HepG2 (cell line): ENCODE data around the gene TIPRL. TPM values are rescaled to one million over a fixed set of nuclear protein-coding genes. Genes with fewer than 3 reads are reported as not detected.

Source experiments
- CEBPG ChIP-seq: IDR thresholded peaks from 2 replicates; pipeline ENCODE4 v1.6.1; 2016
- DNMT3B ChIP-seq: conservative IDR thresholded peaks from 2 replicates; pipeline ENCODE4 v1.6.1; 2016; ENCODE audit warnings: missing biosample characterization, control low read depth
- ETV6 ChIP-seq: sonication (generic); formaldehyde crosslinking; conservative IDR thresholded peaks from 2 replicates; pipeline ENCODE4 v1.4.0; 2020; ENCODE audit warnings: missing genetic modification reagents
- GATAD2A ChIP-seq: IDR thresholded peaks from 2 replicates; pipeline ENCODE4 v1.6.1; 2016
- GTF2F1 ChIP-seq: fragments of 150-350 bp; IDR thresholded peaks from 2 replicates; pipeline ENCODE4 v1.6.1; 2014; ENCODE audit warnings: low read length
- MAFG ChIP-seq: sonication (generic); formaldehyde crosslinking; IDR thresholded peaks from 2 replicates; pipeline ENCODE4 v1.5.1; 2020; ENCODE audit warnings: mild to moderate bottlenecking, missing genetic modification reagents
- RELA ChIP-seq: sonication (generic); formaldehyde crosslinking; IDR thresholded peaks from 2 replicates; pipeline ENCODE4 v1.4.0; 2020; ENCODE audit warnings: missing genetic modification reagents
- RNF2 ChIP-seq: fragments of 450-650 bp; conservative IDR thresholded peaks from 2 replicates; pipeline ENCODE4 v1.6.1; 2016; ENCODE audit warnings: low read depth
- SMARCC2 ChIP-seq: fragments of 450-650 bp; IDR thresholded peaks from 2 replicates; pipeline ENCODE4 v1.6.1; 2017; ENCODE audit warnings: antibody characterized with exemption, mild to moderate bottlenecking
- SMC3 ChIP-seq: IDR thresholded peaks from 2 replicates; pipeline ENCODE4 v1.6.1; 2011; ENCODE audit warnings: low read length, improper control_type of control experiment
- TP53 ChIP-seq: sonication (generic); formaldehyde crosslinking; conservative IDR thresholded peaks from 2 replicates; pipeline ENCODE4 v1.4.0; 2020; ENCODE audit warnings: missing genetic modification reagents
- ZNF367 ChIP-seq: sonication (generic); formaldehyde crosslinking; IDR thresholded peaks from 2 replicates; pipeline ENCODE4 v1.4.0; 2020; ENCODE audit warnings: missing genetic modification reagents, borderline replicate concordance
- ZNF44 ChIP-seq: sonication (generic); formaldehyde crosslinking; IDR thresholded peaks from 2 replicates; pipeline ENCODE4 v1.5.1; 2020; ENCODE audit warnings: mild to moderate bottlenecking, missing genetic modification reagents
- ZNF484 ChIP-seq: sonication (generic); formaldehyde crosslinking; IDR thresholded peaks from 2 replicates; pipeline ENCODE4 v1.5.1; 2020; ENCODE audit warnings: mild to moderate bottlenecking, low read depth, missing genetic modification reagents, borderline replicate concordance
- ZNF558 ChIP-seq: sonication (generic); formaldehyde crosslinking; IDR thresholded peaks from 2 replicates; pipeline ENCODE4 v1.9.0; 2022; ENCODE audit warnings: mild to moderate bottlenecking, missing genetic modification reagents, borderline replicate concordance
- ZNF619 ChIP-seq: sonication (generic); formaldehyde crosslinking; IDR thresholded peaks from 2 replicates; pipeline ENCODE4 v1.4.0; 2020; ENCODE audit warnings: mild to moderate bottlenecking, missing genetic modification reagents
- ZNF629 ChIP-seq: sonication (generic); formaldehyde crosslinking; conservative IDR thresholded peaks from 2 replicates; pipeline ENCODE4 v1.5.0; 2020; ENCODE audit warnings: missing genetic modification reagents
- ZNF720 ChIP-seq: sonication (generic); formaldehyde crosslinking; IDR thresholded peaks from 2 replicates; pipeline ENCODE4 v1.4.0; 2020; ENCODE audit warnings: missing genetic modification reagents
- ZSCAN21 ChIP-seq: sonication (generic); formaldehyde crosslinking; IDR thresholded peaks from 2 replicates; pipeline ENCODE4 v1.8.0; 2022; ENCODE audit warnings: mild to moderate bottlenecking, missing genetic modification reagents, moderate library complexity, borderline replicate concordance
- polyA plus RNA-seq, 8 experiments: library from polyadenylated mRNA; depleted of rRNA in 3 of 8; stranded (reverse) in 7 of 8; unstranded in 1 of 8; fragments of >200 nt; fragmentation: Illumina TruSeq in 4 of 8; extraction: Trizol in 4 of 8; gene quantifications; 2 replicates each; pipeline versions ENCODE4 v1.2.1 to v1.2.3, GENCODE V29; 2011 to 2016; ENCODE audit warnings: low read depth in 4 of 8, missing spikeins in 1 of 8, mixed read lengths in 1 of 8; ENCODE audit not compliant: insufficient read depth in 1 of 8
- total RNA-seq, 5 experiments: library from RNA; depleted of rRNA; stranded (reverse); fragments of >200 nt; fragmentation: Illumina TruSeq; extraction: Trizol; gene quantifications; 2 replicates each; pipeline ENCODE4 v1.2.3, GENCODE V29; 2016; ENCODE audit warnings: low read depth in 1 of 5
- TF ChIP-seq, protein P1 (sequence below): sonication (generic); formaldehyde crosslinking; IDR thresholded peaks from 2 replicates; pipeline ENCODE4 v1.5.0; 2020; ENCODE audit warnings: missing genetic modification reagents
- TF ChIP-seq, protein P2 (sequence below): sonication (generic); formaldehyde crosslinking; IDR thresholded peaks from 2 replicates; pipeline ENCODE4 v1.8.0; 2022; ENCODE audit warnings: missing genetic modification reagents, mild to moderate bottlenecking, moderate library complexity, borderline replicate concordance
- TF ChIP-seq, protein P3 (sequence below): sonication (generic); formaldehyde crosslinking; conservative IDR thresholded peaks from 2 replicates; pipeline ENCODE4 v1.8.0; 2022; ENCODE audit warnings: missing genetic modification reagents
- TF ChIP-seq, protein P4 (sequence below): sonication (generic); formaldehyde crosslinking; IDR thresholded peaks from 2 replicates; pipeline ENCODE4 v1.5.0; 2020; ENCODE audit warnings: mild to moderate bottlenecking, missing genetic modification reagents, borderline replicate concordance
- TF ChIP-seq, protein P5 (sequence below): IDR thresholded peaks from 2 replicates; pipeline ENCODE4 v1.6.1; 2016; ENCODE audit warnings: missing genetic modification reagents, missing compliant biosample characterization

TIPRL gene
- total and polyA plus RNA-seq, 2 of the 13 experiments (the other 11 are each of a cell fraction or from before 2014, with no cell fraction given): 10.1 to 22.8 TPM

DNA sequence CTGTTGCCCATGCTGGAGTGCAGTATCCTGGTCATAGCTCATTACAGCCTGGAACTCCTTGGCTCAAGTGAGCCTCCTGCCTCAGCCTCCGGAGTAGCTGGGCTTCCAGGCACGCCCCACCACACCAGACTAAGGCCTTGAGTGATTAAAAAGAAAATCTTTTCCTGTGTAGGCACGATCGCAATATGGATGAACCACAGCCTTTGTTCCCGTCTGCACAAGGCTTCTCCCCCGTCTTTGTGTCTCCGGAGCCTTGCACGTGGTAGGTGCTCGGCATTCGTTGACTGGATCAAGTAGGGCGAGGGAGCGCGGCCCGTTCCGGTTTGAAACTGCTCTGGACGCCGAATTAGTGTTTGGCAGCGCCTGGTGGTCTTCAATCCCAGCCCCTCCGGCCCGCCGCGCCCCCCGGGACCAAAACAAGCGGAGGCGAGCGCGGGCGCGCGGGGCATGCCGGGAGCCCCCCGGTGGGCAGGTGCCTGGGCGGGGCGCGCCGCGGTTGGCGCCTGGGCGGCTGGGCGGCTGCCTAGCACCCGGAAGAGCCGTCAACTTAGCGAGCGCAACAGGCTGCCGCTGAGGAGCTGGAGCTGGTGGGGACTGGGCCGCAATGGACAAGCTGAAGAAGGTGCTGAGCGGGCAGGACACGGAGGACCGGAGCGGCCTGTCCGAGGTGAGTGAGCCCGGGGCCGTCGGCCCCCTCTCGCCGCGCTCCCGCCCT, 46.9 kb downstream of the TIPRL start, which contains the start of gene SFT2D2 (continued):
- TF ChIP-seq ZNF484 (CRISPR knock-in tag): peak; percentile 59; the same call in 1 of the 2 replicates
- 0 out of 2 replicates have a peak, but pooled peaks have one; percentile 17 for TF ChIP-seq ETV6 (CRISPR knock-in tag)
- 0 out of 2 replicates have a peak, but pooled peaks have one; percentile 24 for TF ChIP-seq RELA
- TF ChIP-seq SMARCC2: no peak
- no peak for TF ChIP-seq ZNF720
- TF ChIP-seq, protein P1, sequence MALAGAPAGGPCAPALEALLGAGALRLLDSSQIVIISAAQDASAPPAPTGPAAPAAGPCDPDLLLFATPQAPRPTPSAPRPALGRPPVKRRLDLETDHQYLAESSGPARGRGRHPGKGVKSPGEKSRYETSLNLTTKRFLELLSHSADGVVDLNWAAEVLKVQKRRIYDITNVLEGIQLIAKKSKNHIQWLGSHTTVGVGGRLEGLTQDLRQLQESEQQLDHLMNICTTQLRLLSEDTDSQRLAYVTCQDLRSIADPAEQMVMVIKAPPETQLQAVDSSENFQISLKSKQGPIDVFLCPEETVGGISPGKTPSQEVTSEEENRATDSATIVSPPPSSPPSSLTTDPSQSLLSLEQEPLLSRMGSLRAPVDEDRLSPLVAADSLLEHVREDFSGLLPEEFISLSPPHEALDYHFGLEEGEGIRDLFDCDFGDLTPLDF (CRISPR knock-in tag): peak; percentile 54
- peak; percentile 91 for TF ChIP-seq ZSCAN21 (CRISPR knock-in tag)
- TF ChIP-seq RNF2: peak; percentile 100
- TF ChIP-seq GATAD2A (CRISPR knock-in tag): peak; percentile 33; the same call in 1 of the 2 replicates
- peak; percentile 35; the same call in 1 of the 2 replicates for TF ChIP-seq TP53
- no peak for TF ChIP-seq CEBPG (CRISPR knock-in tag)
- TF ChIP-seq ZNF367: peak; percentile 44; the same call in 1 of the 2 replicates
- TF ChIP-seq, protein P2, sequence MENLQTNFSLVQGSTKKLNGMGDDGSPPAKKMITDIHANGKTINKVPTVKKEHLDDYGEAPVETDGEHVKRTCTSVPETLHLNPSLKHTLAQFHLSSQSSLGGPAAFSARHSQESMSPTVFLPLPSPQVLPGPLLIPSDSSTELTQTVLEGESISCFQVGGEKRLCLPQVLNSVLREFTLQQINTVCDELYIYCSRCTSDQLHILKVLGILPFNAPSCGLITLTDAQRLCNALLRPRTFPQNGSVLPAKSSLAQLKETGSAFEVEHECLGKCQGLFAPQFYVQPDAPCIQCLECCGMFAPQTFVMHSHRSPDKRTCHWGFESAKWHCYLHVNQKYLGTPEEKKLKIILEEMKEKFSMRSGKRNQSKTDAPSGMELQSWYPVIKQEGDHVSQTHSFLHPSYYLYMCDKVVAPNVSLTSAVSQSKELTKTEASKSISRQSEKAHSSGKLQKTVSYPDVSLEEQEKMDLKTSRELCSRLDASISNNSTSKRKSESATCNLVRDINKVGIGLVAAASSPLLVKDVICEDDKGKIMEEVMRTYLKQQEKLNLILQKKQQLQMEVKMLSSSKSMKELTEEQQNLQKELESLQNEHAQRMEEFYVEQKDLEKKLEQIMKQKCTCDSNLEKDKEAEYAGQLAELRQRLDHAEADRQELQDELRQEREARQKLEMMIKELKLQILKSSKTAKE (CRISPR knock-in tag): peak; percentile 49; the same call in 1 of the 2 replicates
- TF ChIP-seq, protein P3, sequence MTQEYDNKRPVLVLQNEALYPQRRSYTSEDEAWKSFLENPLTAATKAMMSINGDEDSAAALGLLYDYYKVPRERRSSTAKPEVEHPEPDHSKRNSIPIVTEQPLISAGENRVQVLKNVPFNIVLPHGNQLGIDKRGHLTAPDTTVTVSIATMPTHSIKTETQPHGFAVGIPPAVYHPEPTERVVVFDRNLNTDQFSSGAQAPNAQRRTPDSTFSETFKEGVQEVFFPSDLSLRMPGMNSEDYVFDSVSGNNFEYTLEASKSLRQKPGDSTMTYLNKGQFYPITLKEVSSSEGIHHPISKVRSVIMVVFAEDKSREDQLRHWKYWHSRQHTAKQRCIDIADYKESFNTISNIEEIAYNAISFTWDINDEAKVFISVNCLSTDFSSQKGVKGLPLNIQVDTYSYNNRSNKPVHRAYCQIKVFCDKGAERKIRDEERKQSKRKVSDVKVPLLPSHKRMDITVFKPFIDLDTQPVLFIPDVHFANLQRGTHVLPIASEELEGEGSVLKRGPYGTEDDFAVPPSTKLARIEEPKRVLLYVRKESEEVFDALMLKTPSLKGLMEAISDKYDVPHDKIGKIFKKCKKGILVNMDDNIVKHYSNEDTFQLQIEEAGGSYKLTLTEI (CRISPR knock-in tag): no peak
- no peak for TF ChIP-seq ZNF619 (CRISPR knock-in tag)
- TF ChIP-seq ZNF44 (CRISPR knock-in tag): no peak
- TF ChIP-seq MAFG (CRISPR knock-in tag): no peak
- TF ChIP-seq, protein P4, sequence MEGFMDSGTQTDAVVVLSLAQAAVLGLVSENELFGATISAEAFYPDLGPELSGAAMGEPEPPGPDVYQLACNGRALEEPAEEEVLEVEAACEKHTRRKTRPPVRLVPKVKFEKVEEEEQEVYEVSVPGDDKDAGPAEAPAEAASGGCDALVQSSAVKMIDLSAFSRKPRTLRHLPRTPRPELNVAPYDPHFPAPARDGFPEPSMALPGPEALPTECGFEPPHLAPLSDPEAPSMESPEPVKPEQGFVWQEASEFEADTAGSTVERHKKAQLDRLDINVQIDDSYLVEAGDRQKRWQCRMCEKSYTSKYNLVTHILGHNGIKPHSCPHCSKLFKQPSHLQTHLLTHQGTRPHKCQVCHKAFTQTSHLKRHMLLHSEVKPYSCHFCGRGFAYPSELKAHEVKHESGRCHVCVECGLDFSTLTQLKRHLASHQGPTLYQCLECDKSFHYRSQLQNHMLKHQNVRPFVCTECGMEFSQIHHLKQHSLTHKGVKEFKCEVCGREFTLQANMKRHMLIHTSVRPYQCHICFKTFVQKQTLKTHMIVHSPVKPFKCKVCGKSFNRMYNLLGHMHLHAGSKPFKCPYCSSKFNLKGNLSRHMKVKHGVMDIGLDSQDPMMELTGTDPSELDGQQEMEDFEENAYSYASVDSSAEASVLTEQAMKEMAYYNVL (CRISPR knock-in tag): peak; percentile 51; the same call in 1 of the 2 replicates
- TF ChIP-seq SMC3: no peak
- TF ChIP-seq ZNF558 (CRISPR knock-in tag): peak; percentile 86; the same call in 1 of the 2 replicates
- TF ChIP-seq GTF2F1: no peak
- peak; percentile 24; the same call in 1 of the 2 replicates for TF ChIP-seq ZNF629
- TF ChIP-seq, protein P5, sequence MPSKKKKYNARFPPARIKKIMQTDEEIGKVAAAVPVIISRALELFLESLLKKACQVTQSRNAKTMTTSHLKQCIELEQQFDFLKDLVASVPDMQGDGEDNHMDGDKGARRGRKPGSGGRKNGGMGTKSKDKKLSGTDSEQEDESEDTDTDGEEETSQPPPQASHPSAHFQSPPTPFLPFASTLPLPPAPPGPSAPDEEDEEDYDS: peak; percentile 55
- TF ChIP-seq DNMT3B (CRISPR knock-in tag): no peak
